Effector CD4-positive, alpha-beta T cell (primary cell): ENCODE results near the gene RNF44.

Experiments used
- DNase-seq: peaks from one replicate; pipeline ENCODE4 v3.0.0-alpha.2; 2020
- total RNA-seq: gene quantifications from one replicate; lab custom pipeline; 2026; lab: John Stamatoyannopoulos, UW

RNF44 gene
- 144 reads per million, percentile 88 among the genes with 10 or more reads in this experiment for total RNA-seq

DNA sequence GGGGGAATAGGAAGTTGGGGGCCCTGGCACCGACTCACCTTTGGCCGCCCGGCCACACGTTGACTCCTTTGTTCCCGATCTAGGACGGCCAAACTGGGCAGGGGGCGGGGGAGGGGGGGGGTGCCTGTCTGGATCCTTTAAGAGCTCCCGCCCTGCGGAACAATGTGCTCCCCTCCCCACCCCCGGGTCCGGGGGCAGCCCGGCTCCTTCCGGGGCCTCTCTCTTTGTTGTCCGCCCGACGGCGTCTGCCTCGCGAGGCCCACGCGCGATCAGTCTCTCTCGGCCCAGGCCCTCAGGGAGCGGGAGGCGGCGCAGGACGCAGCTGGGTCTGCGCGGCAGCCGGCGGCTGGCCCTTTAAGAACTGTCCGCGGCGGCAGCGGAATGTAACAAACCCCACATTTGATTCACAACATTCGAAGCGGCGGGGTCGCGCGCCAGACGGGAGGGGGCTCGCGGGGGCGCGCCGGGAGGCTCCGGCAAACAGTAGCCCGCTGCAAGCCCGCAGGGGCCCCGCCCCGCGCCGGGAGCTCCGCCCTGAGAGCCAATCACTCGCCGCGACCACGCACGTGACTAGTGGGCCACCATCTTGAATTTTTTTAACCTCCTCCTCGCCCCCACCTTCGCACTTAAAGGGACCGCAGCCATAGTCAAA is at the start of gene RNF44:
Gene RNF44 (minus strand): TSS at position 501 of the 652 bp plus-strand sequence. CDS start 4,930 bp downstream, outside the sequence.
- peak; percentile 98 for DNase-seq

- DNase-seq, result no peak
These were observed 45.9 kb upstream of the RNF44 start for GRCh38 chr5:176583076-176583475.

- DNase-seq, result no peak
These were observed 44.2 kb upstream of the RNF44 start for GRCh38 chr5:176581361-176581760.

DNA sequence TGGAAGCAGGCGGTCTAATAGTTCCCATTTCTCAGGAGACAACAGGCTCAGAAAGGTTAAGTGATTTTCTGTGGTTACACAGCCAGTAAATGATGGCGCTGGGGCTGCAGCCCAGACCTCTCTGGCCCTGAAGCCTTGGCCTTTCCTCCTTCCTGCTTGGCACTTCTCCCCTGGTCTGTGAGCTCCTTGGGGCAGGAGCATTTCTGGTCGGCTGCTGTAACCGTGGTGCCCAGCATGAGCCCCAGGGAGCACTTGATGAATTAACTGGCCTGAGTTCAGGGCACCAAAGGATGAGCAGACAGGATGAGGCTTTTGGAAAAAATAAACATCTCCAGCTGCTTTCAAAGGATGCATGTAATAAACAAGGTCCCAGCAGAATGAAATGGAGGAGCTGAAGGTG is 42.1 kb upstream of the RNF44 start:
- no peak for DNase-seq

GRCh38 chr5:176578391-176578808 is 41.2 kb upstream of the RNF44 start:
- DNase-seq, result peak; percentile 21

DNA sequence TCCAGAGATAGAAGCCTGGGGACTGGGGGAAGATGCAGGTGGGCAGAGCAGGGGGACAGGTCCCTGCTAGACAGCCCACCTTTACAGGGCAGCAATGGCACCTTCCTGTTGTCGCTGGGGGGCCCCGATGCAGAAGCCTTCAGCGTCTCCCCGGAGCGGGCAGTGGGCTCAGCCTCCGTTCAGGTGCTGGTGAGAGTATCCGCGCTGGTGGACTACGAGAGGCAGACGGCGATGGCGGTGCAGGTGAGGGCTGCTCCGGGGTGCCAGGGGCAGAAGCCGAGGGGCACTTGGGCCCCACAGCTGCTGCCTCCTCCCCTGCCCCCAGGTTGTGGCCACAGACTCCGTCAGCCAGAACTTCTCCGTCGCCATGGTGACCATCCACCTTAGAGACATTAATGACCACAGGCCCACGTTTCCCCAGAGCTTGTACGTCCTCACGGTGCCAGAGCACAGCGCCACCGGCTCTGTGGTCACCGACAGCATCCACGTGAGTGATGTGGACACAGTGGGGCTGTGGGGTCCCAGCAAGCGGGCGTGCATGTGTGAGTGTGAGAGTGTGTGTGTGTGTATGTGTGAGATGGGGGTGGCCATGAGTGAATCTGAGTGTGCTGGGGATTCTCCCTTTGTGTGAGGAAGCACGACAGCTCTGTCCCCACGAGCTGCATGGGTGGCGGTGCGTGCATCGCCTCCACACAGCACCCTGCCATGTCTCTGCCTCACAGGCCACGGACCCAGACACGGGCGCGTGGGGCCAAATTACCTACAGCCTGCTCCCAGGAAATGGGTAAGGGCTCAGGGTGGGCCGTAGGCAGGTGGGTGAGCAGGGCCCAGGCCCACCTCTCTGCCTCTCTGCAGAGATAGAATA is 40.3 kb upstream of the RNF44 start:
- no peak for DNase-seq

DNA sequence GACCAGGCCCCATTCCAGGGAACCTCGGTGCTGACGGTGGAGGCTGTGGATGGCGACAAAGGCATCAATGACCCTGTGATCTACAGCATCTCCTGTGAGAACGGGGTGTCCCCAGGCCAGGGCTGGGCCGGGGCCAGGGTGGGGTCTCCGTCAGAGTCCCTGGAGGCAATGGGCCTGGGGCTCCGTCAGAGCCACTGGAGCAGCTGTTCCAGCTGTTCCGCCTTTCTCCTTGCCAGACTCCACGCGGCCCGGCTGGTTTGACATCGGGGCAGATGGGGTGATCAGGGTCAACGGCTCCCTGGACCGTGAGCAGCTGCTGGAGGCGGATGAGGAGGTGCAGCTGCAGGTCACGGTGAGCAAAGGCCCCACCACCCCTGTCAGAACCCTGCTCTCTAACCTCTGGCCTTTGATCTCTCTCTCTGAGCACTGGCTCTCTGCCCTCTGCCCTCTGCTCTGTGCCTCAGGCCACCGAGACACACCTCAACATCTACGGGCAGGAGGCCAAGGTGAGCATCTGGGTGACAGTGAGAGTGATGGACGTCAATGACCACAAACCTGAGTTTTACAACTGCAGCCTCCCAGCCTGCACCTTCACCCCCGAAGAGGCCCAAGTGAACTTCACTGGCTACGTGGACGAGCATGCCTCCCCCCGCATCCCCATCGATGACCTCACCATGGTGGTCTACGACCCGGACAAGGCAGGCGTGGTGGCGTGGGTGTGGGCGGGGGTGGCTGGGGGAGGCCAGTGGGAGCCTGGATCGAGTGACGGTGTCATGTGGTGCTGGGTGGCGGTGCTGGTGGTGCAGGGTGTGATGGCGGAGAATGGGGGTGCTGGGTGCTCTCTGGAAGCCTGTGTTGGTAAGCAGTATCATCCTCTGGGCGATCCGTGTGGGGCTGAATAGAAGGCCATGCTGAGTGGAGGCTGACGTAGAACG is 38.6 kb upstream of the RNF44 start:
- DNase-seq, result no peak

GRCh38 chr5:176575066-176575465 is 37.9 kb upstream of the RNF44 start:
- DNase-seq, result no peak

GRCh38 chr5:176574297-176574591 is 37.0 kb upstream of the RNF44 start:
- no peak for DNase-seq

DNA sequence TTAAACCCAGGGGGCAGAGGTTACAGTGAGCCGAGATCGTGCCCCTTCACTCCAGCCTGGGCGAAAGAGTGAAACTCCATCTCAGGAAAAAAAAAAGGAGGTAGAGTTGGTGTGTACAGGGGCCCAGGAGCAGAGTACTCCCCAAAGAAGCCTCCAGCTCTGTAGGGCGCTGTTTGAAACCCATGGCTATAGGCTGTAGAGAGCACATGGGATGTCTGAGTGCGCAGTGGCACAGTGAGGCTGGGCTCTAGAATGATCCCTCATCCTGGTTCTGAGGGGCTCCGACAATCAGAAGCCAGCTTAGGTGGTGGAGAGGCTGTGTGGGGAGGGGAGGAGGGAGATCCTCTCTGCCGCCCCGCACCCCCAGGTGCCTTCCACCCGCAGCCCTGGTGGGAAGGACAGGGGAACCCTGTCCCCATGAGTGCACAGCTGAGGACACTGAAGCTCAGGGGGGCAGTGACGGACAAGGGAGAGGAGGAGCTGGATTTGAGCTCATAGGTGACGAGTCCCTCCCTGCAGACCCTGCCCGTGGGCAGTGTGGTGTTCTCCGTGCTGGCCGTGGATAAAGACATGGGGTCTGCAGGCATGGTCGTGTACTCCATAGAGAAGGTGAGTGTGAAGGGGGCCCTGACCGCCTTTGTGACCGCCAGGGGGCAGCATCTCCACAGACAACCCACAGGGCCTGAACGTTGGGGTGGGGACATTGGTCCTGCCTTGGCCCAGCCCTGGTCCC is 36.5 kb upstream of the RNF44 start:
- peak; percentile 75 for DNase-seq

DNA sequence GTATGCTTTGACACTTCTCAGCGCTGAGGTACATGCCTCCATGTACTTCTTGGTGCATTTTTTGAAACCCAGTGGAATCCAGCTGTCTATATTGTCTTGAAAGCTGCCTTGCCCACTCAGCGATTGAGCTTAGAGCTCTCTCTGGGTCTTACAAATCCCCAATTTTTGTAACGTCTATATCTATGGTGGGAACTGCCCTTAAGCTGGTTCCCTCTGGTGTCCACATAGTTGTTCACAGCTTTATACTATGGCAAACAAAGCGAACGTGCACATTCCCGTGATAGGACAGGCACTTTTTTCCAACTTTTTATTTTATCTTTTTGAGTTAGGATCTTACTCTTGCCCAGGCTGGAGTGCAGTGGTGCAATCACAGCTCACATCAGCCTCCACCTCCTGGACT is 32.8 kb upstream of the RNF44 start:
- no peak for DNase-seq

DNA sequence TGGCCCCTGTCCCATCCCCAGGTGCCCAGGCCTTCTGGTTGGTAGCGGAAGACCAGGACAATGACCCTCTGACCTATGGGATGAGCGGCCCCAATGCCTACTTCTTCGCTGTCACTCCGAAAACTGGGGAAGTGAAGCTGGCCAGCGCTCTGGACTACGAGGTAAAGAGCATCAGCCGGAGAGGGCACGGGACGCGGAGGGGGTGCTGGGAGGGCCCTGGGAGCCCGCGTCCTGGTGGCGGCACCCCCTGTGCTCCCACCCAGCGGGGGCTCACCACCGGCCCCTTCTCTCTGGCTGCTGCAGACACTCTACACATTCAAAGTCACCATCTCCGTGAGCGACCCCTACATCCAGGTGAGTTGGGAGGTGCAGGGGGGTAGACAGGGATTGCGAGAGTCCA is 31.5 kb upstream of the RNF44 start:
- DNase-seq, result no peak

- no peak for DNase-seq
These were observed 28.6 kb upstream of the RNF44 start for GRCh38 chr5:176565760-176566288.

- DNase-seq, result no peak
These were observed 26.8 kb upstream of the RNF44 start for GRCh38 chr5:176564002-176564401.

DNA sequence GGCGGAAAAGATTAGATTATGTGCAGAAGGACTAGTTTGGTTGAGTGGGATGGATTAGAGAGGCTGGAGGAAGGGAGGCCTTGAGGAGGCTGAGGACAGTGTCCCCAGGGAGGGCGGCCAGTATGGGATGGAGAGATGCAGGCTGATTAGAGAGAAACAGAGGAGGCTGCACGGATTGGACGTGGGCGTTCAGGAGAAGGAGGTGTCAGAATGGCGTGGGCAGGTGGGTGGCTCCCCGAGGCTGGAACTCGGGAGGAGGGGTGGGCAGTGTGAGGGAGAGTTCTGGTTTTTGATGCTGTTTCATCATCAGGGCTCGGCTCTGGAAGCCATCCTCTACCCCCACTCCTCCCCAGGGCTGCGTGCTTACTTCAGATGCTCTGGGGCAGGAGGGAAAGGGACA is 25.0 kb upstream of the RNF44 start:
- no peak for DNase-seq

- no peak for DNase-seq
These were observed 24.1 kb upstream of the RNF44 start for GRCh38 chr5:176561259-176561658.

- no peak for DNase-seq
These were observed 23.2 kb upstream of the RNF44 start for GRCh38 chr5:176560364-176560763.

DNA sequence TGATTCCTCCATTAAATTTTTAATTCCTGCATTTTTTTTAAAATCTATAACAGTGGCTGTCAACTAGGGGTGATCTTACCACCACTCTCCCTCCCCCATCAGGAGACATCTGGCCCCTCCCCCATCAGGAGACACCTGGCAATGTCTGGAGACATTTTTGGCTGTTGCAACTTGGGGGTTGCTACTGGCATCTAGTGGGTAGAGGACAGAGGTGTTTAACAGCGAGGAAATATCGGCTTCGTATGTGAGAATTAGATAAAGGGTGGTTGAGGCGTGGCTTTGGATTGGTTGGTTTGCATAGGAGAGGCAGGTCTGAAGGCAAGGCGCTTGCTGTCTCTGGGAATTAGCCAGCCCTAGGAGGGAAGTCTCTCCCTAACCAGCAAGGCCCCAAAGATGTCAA is 22.5 kb upstream of the RNF44 start:
- no peak for DNase-seq

GRCh38 chr5:176557846-176558245 is 20.6 kb upstream of the RNF44 start:
- no peak for DNase-seq

DNA sequence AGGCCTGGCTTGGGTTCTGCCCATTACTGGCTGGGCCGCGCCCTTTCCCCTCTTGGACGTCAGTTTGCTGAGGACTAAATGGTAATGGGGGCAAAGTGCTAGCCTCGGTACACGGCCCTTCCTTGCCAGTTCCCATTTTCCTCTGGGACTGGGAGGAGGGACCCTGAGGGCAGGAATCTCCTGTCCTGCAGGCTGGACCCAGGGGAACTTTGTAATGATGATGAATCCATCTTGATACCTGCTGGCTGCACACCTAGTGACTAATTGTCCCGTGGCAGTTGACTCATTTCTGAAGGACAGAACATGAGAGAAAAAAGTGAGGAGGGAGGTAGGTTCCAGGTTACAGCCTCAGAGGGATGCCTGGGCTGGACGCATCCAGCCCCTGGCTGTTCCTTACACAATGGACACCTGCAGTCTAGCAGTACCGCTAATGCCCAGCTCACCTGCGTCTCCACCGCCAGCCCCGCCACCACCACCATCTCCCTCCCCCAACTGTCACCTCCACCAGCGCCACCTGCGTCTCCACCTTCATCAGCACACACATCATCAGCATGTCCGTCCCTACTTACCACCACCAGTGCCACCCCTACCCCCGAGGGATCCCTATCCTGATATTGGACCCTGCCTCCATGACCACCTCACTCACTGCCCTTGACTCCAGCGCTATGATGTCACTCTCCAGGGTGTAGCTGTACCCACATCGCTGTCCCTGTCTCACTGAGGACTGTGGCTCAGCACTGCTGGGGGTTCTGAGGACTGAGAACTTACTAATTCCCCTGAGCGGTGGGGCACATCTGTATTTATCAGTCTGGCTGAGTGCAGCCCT is 16.3 kb upstream of the RNF44 start:
- no peak for DNase-seq

DNA sequence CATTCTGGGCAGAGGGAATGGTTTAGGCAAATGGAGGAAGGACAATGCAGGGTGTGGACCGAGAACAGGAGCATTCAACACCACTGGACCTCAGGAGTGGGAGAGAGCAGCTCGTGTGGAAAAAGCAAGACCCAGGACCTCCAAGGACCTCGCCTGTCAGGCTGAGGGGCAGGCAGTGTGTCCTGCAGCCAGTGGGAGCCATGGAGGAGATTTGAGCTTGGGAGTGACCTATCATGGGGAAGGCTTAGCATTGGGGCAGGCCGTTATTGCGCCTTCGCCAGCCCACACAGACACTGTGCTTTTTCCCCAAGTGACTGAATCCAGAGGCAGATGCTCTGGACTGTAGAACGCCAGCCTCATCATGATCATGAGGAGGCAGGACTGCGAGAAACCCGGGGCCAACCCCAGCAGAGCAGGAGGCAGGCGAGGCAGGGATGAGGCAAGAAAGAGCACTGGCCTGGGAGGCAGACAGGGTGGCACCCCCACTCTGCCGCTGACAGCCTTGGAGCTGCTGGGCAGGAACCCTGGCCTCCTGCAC is 15.2 kb upstream of the RNF44 start:
- no peak for DNase-seq
